Breast epithelium (tissue), 3 donors: ENCODE measurements around the gene WNT1.
A peak's percentile ranks its signal among the peaks of the same experiment; 100 is the strongest.

Experiments
- CTCF ChIP-seq, 3 donors: fragments of 450-650 bp; IDR thresholded peaks; one replicate each; pipeline ENCODE4 v1.5.1; 2016 to 2017; ENCODE audit warnings: antibody characterized with exemption in 3 of 3, mild to moderate bottlenecking in 3 of 3, moderate library complexity in 3 of 3
- POLR2A ChIP-seq: fragments of 450-650 bp; IDR thresholded peaks from one replicate; pipeline ENCODE4 v1.6.1; 2016; ENCODE audit warnings: antibody characterized with exemption, mild to moderate bottlenecking, moderate library complexity

DNA sequence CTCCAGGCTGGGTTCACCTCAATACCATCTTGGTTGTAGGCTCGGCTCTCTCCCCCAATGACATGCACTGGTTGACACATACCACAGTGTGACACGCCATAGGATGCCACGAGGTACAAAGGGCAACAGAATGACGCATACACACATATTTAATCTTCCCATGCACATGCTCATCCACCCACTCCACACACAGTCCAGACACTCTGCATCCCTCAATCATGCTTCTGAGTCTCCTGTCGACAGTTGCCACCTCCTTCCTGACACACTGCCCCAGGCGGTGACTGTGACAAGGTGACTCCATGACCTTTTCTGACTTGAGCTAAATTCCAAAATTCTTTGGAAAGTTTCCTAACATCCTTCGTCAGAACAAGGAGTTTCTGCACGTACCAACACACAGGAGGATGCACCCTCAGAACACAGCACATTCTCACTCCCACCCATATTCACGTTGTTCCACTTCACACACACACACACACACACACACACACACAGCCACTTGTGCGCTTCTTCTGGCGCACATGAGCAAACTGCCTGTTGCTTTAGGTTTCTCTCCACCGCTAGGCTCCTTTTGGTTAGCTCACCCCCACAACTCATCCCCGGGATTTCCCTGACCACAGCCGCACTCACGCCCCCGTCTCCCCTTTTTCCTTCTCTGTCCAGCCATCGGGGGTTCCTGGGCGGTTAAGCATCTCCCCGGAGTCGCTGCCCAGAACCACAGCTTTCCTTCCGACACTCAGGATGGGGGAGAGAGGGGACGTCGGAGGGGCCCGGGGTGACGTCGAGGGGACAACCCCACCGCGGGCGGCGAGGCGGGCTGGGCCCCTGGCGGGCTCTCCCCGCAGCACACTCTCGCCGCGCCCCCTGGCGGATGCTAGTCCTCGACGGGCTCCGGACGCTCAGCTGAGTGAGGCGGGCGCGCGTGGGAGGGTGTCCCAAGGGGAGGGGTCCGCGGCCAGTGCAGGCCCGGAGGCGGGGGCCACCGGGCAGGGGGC lies 536 bp upstream of the WNT1 start:
- TF ChIP-seq CTCF (IDR thresholded peaks at IDR 0.05) (peak; percentile 56 to 79 (median 67)), POLR2A (no peak)
